C4-2B (cell line): ENCODE measurements around the gene CD48.

ENCODE experiments used
- ZFX ChIP-seq: fragments of 450-650 bp; IDR thresholded peaks from 2 replicates; pipeline ENCODE4 v1.6.1; 2017
- TF ChIP-seq, protein P1 (sequence below): fragments of 450-650 bp; conservative IDR thresholded peaks from 2 replicates; pipeline ENCODE4 v1.5.1; 2017; ENCODE audit warnings: mild to moderate bottlenecking

DNA sequence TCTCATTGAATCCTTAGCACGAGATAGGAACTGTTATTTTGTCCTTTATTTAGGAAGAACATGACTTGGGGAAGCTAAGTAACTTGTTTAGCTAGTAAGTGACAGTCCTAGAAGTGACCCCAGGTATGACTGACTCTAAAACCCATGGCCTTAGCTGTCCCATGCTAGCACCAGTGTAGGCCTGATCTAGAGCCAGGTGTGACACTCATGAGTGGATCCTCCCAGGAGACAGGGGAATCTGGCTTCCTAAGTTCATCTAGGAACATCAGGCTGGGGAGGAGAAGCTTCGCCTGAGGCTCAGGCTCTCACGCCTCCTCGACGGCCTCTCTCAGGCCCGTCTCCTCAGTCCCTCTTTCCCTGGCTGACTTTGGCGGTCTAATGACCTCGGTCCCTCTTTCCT, 31.2 kb downstream of the CD48 start:
- TF ChIP-seq, protein P1, sequence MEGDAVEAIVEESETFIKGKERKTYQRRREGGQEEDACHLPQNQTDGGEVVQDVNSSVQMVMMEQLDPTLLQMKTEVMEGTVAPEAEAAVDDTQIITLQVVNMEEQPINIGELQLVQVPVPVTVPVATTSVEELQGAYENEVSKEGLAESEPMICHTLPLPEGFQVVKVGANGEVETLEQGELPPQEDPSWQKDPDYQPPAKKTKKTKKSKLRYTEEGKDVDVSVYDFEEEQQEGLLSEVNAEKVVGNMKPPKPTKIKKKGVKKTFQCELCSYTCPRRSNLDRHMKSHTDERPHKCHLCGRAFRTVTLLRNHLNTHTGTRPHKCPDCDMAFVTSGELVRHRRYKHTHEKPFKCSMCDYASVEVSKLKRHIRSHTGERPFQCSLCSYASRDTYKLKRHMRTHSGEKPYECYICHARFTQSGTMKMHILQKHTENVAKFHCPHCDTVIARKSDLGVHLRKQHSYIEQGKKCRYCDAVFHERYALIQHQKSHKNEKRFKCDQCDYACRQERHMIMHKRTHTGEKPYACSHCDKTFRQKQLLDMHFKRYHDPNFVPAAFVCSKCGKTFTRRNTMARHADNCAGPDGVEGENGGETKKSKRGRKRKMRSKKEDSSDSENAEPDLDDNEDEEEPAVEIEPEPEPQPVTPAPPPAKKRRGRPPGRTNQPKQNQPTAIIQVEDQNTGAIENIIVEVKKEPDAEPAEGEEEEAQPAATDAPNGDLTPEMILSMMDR: no peak
- TF ChIP-seq ZFX: no peak
